C4-2B (cell line): ENCODE measurements around the gene UBP1.
"Not testable (repeated sequence)": the region's sequence is repeated elsewhere in the genome, so short reads cannot be mapped to it uniquely, and the experiment has no call there.

Experiments
- H3K27ac ChIP-seq: fragments of 450-650 bp; 2 replicates; pipeline ENCODE4 v1.5.1; 2017
- ZFX ChIP-seq: fragments of 450-650 bp; IDR thresholded peaks from 2 replicates; pipeline ENCODE4 v1.6.1; 2017
- TF ChIP-seq, protein P1 (sequence below): fragments of 450-650 bp; conservative IDR thresholded peaks from 2 replicates; pipeline ENCODE4 v1.5.1; 2017; ENCODE audit warnings: mild to moderate bottlenecking

Gene UBP1

GRCh38 chr3:33417066-33417673 lies 23.0 kb downstream of the UBP1 start:
- TF ChIP-seq ZFX: no peak
- TF ChIP-seq, protein P1, sequence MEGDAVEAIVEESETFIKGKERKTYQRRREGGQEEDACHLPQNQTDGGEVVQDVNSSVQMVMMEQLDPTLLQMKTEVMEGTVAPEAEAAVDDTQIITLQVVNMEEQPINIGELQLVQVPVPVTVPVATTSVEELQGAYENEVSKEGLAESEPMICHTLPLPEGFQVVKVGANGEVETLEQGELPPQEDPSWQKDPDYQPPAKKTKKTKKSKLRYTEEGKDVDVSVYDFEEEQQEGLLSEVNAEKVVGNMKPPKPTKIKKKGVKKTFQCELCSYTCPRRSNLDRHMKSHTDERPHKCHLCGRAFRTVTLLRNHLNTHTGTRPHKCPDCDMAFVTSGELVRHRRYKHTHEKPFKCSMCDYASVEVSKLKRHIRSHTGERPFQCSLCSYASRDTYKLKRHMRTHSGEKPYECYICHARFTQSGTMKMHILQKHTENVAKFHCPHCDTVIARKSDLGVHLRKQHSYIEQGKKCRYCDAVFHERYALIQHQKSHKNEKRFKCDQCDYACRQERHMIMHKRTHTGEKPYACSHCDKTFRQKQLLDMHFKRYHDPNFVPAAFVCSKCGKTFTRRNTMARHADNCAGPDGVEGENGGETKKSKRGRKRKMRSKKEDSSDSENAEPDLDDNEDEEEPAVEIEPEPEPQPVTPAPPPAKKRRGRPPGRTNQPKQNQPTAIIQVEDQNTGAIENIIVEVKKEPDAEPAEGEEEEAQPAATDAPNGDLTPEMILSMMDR: no peak
- H3K27ac ChIP-seq: no peak overlapping the region

DNA sequence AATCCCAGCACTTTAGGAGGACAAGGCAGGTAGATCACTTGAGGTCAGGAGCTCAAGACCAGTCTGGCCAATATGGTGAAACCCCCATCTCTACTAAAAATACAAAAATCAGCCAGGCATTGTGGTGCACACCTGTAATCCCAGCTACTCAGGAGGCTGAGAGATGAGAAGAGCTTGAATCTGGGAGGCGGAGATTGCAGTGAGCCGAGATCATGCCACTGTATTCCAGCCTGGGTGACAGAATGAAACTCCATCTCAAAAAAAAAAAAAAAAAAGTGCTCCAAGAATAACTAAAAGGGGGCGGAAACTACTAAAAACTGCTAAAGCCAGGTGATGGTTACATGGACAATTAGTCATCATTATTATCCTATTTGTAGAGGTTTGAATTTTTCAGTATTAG lies 29.4 kb downstream of the UBP1 start:
- H3K27ac ChIP-seq: not testable (repeated sequence)

GRCh38 chr3:33403756-33404155 lies 36.4 kb downstream of the UBP1 start:
- TF ChIP-seq, protein P1: no peak
- no peak for TF ChIP-seq ZFX
- no peak overlapping the region for H3K27ac ChIP-seq

DNA sequence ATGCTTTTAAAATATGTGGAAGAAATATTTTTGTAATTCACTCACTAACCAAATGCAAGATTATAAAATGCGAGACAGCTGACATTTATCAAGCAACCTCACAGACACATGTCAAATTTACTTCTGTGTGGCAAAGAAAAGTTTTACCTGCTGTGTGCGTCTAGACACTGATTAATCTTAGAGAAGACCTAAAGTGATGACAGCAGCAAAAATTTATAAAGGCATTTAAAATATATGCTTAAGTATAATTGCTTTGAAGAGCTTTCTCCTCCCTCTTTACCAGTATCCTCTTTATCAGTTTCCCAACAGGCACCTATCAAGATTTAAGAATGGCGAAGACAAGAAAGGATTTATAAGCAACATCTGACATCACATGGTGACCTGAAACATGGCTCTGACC lies 37.3 kb downstream of the UBP1 start:
- H3K27ac ChIP-seq: no peak overlapping the region
- TF ChIP-seq ZFX: no peak
- TF ChIP-seq, protein P1: no peak

DNA sequence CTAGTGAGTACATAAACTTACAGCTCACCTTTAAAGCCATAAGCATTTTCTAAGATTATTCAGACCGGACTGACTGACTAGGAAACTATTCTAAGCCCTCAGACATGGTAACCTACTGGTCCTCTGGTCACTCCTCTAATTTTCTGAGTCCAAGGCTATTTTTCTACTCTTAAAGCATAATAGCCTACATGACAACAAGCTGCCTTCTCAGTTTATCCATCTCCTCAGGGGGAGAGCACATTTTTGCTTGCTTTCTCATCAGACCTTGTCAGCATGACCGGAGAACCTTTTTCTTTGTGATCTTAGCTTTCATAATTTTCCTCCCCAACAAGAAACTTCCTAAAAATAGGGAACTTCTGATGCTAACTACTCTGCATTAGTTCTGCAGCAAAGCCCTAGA lies 38.4 kb downstream of the UBP1 start:
- no peak overlapping the region for H3K27ac ChIP-seq
- TF ChIP-seq, protein P1: no peak

DNA sequence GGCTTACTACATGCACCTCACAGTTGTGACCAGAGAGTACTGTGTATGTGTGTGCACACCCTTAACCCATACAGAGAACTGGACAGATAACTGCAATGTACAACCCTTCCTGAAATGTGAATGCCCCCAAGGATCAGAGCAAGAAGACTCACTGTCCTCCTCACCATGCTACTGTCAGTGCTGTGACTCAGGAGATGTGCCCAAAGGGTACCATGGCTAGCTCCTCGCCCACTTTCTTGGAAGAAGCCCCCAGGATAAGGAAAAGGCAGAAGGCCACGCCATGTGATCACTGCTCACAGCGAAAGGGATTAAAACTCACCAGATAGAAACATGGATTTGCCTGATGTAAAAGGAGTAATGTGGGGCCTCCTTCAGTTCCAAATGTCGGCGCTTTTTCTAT lies 41.8 kb downstream of the UBP1 start:
- no peak for TF ChIP-seq ZFX
- TF ChIP-seq, protein P1: no peak
- H3K27ac ChIP-seq: no peak overlapping the region

- no peak for TF ChIP-seq ZFX
- TF ChIP-seq, protein P1: no peak
Measured at GRCh38 chr3:33395900-33396299, 44.3 kb downstream of the UBP1 start.

GRCh38 chr3:33394403-33395054 lies 45.7 kb downstream of the UBP1 start:
- TF ChIP-seq, protein P1: no peak
- TF ChIP-seq ZFX: no peak

More at GRCh38 chr3:33395900-33396299, 44.3 kb downstream of the UBP1 start:
- H3K27ac ChIP-seq: no peak overlapping the region

More at GRCh38 chr3:33394403-33395054, 45.7 kb downstream of the UBP1 start:
- no peak overlapping the region for H3K27ac ChIP-seq
